H1 (cell line): ENCODE results near the gene HTR2B. TPM values are rescaled to one million over a fixed set of nuclear protein-coding genes. Genes with fewer than 3 reads are reported as not detected.

Source experiments
- CHD7 ChIP-seq: fragments of 300-600 bp; sonication (generic); IDR thresholded peaks from 2 replicates; pipeline ENCODE4 v1.7.1; 2012; ENCODE audit warnings: low read length, moderate library complexity, mild to moderate bottlenecking, inconsistent platforms; ENCODE audit not compliant: insufficient replicate concordance
- EP300 ChIP-seq, 2 experiments: IDR thresholded peaks; 1 replicate in 1 of 2; 2 replicates in 1 of 2; pipeline ENCODE4 v1.6.1; 2011 to 2012; ENCODE audit warnings: low read depth in 2 of 2, low read length in 2 of 2, mild to moderate bottlenecking in 2 of 2, borderline replicate concordance in 1 of 2, inconsistent platforms in 1 of 2, moderate library complexity in 1 of 2
- GABPA ChIP-seq: IDR thresholded peaks from 2 replicates; pipeline ENCODE4 v1.6.1; 2011; ENCODE audit warnings: mild to moderate bottlenecking, low read length, moderate library complexity, borderline replicate concordance; ENCODE audit not compliant: insufficient read depth
- MAX ChIP-seq: IDR thresholded peaks from 2 replicates; pipeline ENCODE4 v1.6.1; 2012; ENCODE audit warnings: inconsistent platforms
- RNF2 ChIP-seq: fragments of 200-900, 300-1000 bp; sonication (generic); IDR thresholded peaks from 2 replicates; pipeline ENCODE4 v1.7.1; 2016; ENCODE audit warnings: borderline replicate concordance, low read depth, mild to moderate bottlenecking, antibody characterized with exemption, low read length; ENCODE audit not compliant: poor library complexity, severe bottlenecking; ENCODE audit errors: missing control alignments
- polyA plus RNA-seq, 7 experiments: library from polyadenylated mRNA; depleted of rRNA in 3 of 7; stranded (reverse) in 5 of 7; unstranded in 2 of 7; fragments of >200 nt in 5 of 7; fragments of 200-250 nt in 2 of 7; gene quantifications; 1 replicate in 5 of 7; 2 replicates in 1 of 7; 4 replicates in 1 of 7; pipeline versions ENCODE4 v1.2.1 to v1.2.3, GENCODE V29; 2011 to 2013; ENCODE audit warnings: missing spikeins in 2 of 7, mixed read lengths in 2 of 7
- total RNA-seq: library from RNA; stranded (reverse); fragmentation: NEBNext Ultra II Directional; extraction: Animal tissue kit (Norgen Biotek cat#: 25700); gene quantifications from 2 replicates; pipeline ENCODE4 v1.2.1, GENCODE V29; 2021

Gene HTR2B
- total and polyA plus RNA-seq, 2 of the 8 experiments (the other 6 are each of a cell fraction or from before 2014, with no cell fraction given), result not detected

- TF ChIP-seq CHD7 (no peak), EP300 (IDR thresholded peaks at IDR 0.05; ENCODE audit: borderline replicate concordance in 1 of 2, low read depth in 2 of 2, low read length in 2 of 2) (no peak), MAX (no peak), GABPA (no peak), RNF2 (no peak)
Measured at GRCh38 chr2:231093933-231094332, 30.9 kb downstream of the HTR2B start (continued).
